GM23338 (cell line): ENCODE measurements around the gene PDLIM5.

Source experiments
- CREB1 ChIP-seq: fragments of 250-450 bp; sonication (Bioruptor Pico); IDR thresholded peaks from 2 replicates; pipeline ENCODE4 v1.5.0; 2020; ENCODE audit warnings: low read depth, mild to moderate bottlenecking, moderate library complexity
- EZH2 ChIP-seq: fragments of 200-600 bp; sonication (generic); IDR thresholded peaks from one replicate; pipeline ENCODE4 v1.8.0; 2017; ENCODE audit warnings: antibody characterized with exemption, mild to moderate bottlenecking, low read depth; ENCODE audit not compliant: unreplicated experiment
- EZH2phosphoT487 ChIP-seq: fragments of 200-600 bp; sonication (generic); IDR thresholded peaks from one replicate; pipeline ENCODE4 v1.8.1; 2018; ENCODE audit warnings: antibody characterized with exemption; ENCODE audit not compliant: unreplicated experiment
- POLR2AphosphoS5 ChIP-seq: IDR thresholded peaks from 2 replicates; pipeline ENCODE4 v1.6.1; 2016; ENCODE audit warnings: antibody characterized with exemption, low read depth
- TF ChIP-seq, protein P1 (sequence below), 2 experiments: fragments of 200-600 bp in 1 of 2; sonication (generic) in 1 of 2; conservative IDR thresholded peaks; 2 replicates each; pipeline versions ENCODE4 v1.5.1 to v1.6.1; 2016 to 2017; ENCODE audit warnings: antibody characterized with exemption in 2 of 2, low read depth in 2 of 2, mild to moderate bottlenecking in 2 of 2, moderate library complexity in 1 of 2
- TF ChIP-seq, protein P2 (sequence below): IDR thresholded peaks from 2 replicates; pipeline ENCODE4 v1.6.1; 2016; ENCODE audit warnings: antibody characterized with exemption

DNA sequence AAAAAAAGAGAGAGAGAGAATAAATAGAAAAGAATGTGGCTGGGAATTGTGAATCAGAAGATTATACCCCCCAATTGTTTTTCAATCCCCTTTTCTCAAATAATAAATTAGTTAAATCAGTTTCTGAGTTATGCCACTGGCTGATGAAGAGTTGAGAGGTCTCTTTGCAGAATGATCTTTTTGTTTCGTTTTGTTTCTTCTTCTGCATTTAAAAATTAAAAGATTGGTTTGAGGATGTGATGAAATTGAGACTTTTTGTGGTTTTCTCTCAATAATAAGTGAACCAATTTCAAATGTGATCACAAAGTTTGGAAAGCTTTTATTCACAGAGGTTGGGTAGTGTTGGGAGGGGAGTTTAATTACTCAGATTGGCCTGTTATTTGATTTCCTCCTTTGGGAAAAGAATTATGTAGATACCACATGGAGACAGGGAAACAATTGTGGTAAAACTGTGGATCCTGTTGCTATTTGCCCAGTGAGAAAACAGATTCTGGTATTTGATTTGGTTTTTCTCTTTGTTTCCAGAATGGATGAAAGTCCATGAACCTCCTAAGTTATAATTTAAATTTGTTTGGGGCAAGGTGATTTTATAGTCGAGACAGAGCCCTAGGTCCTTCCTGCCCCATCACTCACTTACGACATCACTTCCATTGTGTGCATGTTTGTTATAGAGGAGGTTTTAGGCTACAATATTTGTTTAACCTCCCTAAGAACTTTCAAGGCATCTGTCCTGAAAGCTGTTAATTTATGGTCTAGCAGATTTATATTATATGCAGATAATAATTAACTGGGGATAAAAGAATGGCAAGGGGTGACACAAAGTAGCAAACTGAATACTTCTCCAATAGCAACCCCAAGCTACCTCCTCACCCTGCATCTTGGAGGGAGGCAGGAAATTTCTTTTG, 214.0 kb downstream of the PDLIM5 start:
- TF ChIP-seq, protein P1, sequence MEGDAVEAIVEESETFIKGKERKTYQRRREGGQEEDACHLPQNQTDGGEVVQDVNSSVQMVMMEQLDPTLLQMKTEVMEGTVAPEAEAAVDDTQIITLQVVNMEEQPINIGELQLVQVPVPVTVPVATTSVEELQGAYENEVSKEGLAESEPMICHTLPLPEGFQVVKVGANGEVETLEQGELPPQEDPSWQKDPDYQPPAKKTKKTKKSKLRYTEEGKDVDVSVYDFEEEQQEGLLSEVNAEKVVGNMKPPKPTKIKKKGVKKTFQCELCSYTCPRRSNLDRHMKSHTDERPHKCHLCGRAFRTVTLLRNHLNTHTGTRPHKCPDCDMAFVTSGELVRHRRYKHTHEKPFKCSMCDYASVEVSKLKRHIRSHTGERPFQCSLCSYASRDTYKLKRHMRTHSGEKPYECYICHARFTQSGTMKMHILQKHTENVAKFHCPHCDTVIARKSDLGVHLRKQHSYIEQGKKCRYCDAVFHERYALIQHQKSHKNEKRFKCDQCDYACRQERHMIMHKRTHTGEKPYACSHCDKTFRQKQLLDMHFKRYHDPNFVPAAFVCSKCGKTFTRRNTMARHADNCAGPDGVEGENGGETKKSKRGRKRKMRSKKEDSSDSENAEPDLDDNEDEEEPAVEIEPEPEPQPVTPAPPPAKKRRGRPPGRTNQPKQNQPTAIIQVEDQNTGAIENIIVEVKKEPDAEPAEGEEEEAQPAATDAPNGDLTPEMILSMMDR (conservative IDR thresholded peaks at IDR 0.05; ENCODE audit: low read depth in 2 of 2): no peak
- no peak for TF ChIP-seq POLR2AphosphoS5
- TF ChIP-seq, protein P2, sequence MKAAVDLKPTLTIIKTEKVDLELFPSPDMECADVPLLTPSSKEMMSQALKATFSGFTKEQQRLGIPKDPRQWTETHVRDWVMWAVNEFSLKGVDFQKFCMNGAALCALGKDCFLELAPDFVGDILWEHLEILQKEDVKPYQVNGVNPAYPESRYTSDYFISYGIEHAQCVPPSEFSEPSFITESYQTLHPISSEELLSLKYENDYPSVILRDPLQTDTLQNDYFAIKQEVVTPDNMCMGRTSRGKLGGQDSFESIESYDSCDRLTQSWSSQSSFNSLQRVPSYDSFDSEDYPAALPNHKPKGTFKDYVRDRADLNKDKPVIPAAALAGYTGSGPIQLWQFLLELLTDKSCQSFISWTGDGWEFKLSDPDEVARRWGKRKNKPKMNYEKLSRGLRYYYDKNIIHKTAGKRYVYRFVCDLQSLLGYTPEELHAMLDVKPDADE: no peak
- TF ChIP-seq EZH2: no peak
- TF ChIP-seq EZH2phosphoT487: no peak
- TF ChIP-seq CREB1 (CRISPR knock-in tag): no peak
